NCI-H2196 treated with DMSO at 0.1 percent for 48 hours (cell line): ENCODE measurements around the gene GALNT15.

Experiments used
- DNase-seq: peaks from one replicate; lab custom pipeline; 2025; ENCODE audit not compliant: unreplicated experiment; lab: John Stamatoyannopoulos, UW

GALNT15 gene

DNA sequence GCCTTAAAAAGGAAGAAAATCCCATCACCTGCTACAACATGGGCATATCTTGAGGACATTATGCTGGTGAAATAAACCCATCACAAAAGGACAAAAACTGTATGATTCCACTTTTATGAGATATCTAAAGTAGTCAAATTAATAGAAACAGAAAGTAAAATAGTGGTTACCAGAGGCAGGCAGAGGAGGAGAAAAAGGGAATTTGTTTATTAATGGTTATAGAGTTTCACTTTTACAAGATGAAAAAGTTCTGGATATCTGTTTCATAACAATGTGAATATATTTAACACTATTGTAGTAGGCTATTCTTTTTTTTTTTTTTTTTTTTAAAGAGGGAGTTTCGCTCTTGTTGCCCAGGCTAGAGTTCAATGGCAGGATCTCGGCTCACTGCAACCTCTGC, 49.8 kb downstream of the GALNT15 start:
- DNase-seq, result no peak

DNA sequence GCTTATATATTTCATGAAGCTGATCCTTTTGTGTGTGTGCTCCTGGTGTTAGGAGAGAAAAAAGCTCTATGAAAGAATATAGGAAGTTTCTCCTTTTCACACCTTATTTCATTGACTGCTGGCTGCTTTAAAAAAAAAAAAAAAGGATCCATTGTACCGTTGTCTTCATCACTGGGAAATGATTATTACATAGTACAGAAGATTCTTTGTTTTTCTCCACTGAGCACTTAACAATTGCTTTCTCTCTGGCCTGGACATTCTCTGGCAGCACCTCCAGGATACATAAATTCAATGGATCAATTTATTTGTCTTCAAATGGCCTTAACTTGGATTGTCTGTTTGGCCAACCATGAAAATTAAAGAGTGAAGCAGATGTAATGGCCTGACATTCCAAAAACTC, 53.1 kb downstream of the GALNT15 start:
- DNase-seq, result no peak

DNA sequence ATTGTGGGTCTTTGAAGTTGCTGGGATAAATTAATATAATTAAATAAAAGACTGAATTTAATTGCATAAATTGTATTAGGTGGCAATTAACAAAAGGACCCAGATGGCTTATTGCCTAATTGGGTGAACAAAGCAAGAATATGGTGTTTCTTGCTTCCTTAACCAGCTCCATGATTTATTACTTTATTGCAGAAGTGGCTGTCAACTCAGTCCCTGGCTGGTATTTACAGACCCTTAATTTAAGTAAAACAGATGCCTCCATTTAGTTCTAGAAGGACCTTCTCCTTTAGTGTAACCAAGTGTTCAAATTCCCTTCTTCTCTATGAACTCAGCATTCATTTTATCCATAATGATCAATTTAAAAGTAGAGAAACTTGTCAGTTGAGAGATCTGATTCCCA, 55.2 kb downstream of the GALNT15 start:
- no peak for DNase-seq

DNA sequence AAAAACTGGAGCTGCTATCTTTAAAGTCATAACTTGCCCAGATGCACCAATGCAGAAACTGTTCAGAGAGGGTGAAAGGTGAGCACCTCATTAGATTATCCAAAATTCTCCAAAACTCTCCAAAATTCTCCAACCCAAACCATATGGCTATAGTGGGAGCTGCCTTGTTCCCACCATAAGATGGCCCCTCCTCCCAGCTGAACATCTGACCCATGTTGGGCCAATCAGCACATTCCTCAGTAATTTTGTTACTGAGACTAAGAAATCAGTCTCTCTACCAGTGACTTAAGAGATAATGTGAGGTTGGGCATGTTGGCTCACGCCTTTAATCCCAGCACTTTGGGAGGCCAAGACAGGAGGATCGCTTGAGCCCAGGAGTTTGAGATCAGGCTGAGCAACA, 57.5 kb downstream of the GALNT15 start:
- DNase-seq, result no peak

DNA sequence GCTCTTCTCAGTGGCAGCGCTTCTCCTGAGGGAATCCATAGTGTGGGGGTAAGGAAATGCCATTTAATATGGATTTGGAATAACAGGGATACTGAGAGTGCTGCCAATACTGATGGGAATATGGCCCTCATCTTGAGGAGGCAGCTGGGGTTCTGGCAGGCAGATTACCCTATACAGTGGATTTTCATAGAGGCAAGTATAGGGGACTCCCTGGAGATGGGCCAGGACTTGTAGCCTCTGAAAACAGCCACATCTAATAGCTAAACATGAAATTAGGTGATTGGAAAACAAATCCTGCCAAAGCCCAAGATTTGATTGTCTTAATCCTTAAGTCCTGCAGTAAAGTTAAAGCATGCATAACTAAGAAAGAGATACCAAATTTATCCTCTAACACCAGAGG, 59.3 kb downstream of the GALNT15 start:
- no peak for DNase-seq

DNA sequence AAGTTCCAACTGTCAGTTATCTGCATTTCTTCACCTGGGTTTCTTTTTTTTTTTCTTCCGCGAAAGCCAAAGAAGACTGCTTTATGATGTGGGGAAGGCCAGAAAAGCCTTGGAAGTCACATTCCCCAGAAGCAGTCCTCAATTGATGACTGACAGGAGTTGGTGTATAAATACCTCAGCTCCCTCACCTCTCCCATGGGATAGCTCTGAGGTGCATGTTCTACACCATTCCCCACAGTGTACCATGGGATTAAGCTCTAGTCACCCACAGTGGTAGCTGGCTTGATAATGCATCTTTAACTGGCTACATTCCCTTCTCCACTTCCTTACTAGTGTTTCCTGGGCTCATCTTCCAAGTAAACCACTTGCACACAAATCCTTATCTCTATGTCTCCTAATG, 59.8 kb downstream of the GALNT15 start:
- DNase-seq, result no peak

DNA sequence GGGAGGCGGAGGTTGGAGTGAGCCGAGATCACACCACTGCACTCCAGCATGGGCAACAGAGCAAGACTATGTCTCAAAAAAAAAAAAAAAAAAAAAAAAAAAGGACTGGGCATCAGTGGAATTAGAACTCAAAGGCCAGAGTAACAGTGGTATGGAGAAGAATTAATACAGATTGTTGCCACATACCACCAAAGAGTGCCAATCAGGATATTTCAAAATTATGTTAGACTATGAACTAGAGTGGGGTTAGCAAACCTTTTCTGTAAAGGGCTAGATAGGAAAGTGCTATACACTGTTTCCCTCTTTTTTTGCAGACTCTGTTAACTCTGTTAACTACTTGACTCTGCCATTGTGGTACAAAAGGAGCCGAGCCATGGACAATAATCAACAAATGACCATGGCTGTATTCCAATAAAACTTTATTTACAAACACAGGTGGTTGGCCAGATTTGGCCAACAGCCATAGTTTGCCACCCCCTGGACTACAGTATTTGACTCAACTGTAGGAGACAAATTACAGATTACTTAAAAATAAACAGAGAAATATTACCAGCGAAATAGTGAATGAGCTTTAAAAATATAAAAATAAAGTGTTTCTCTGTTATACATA, 61.7 kb downstream of the GALNT15 start:
- DNase-seq, result no peak

DNA sequence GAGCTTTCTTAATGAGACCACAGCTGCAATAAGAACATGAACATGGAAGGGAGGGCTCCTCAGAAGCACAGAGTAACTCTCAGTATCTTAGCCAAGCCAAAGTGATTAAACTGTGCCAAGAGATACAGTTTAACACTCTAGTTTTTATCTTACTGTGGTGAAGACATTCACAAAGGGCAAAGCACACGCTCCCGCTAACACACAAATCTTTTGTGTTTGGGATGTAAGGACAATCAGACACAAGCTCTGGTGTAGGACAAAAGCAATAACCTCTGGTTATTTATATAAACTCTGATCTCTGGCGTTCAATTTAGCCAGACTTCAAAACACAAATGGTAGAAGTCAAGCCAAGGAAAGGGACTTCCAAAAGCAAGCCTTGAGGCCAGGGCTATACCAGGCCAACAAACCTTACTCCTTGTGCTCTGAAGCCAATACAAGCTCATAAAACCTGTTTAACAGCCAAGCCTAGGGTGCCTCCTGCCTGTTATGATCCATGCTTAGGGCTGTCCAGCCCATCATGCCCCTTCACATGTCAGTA, 62.4 kb downstream of the GALNT15 start:
- DNase-seq, result no peak

DNA sequence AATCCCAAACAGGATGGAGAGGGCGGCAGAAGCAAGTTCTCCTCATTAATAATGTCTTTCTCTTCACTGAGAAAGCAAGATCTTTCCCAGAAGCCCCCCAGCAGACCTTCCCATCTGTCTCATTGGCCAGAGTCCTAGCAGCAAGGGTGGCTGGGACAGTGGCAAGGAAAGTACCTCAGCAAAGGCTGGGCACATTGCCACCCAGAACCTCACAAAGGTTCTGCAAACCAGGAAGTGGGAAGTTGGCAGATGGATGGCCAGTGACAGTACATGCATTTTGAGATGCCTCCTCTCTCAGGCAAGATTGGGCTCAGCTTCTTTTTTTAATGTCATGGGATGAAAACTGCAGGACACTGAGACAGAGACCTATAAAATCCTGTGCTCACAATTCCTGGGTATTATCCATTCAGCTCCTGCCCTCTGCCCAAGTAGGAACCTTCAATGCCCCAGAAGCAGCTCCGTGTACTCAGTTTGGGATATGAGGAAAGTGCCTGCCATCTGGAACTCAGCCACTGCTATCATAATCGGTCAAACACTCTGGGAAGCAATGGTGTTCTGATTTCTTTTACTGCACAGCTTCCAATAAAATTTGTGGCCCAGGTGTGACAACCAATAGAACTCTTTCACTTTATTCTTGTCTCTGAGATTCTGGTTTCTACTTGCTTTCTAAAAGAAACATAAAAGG, 64.7 kb downstream of the GALNT15 start:
- no peak for DNase-seq

DNA sequence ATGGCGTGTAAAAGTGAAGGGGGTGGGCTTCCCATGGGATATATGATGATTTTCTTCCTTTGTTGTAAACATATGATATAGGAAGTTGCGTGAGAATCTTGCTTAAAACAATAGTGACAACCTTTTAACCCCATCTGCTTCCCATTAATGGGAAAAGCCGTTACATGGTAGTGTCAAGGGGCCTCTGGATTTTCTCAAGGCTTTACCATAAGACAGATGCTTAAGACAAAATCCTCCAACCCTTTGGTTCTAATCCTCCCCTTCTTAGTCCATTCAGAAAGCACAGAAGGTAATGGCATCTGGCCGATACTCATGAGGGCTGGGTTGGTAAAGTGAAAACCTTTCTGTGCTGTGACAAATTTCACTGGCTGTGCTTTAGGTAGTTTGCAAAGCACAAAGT, 65.3 kb downstream of the GALNT15 start:
- DNase-seq, result no peak

DNA sequence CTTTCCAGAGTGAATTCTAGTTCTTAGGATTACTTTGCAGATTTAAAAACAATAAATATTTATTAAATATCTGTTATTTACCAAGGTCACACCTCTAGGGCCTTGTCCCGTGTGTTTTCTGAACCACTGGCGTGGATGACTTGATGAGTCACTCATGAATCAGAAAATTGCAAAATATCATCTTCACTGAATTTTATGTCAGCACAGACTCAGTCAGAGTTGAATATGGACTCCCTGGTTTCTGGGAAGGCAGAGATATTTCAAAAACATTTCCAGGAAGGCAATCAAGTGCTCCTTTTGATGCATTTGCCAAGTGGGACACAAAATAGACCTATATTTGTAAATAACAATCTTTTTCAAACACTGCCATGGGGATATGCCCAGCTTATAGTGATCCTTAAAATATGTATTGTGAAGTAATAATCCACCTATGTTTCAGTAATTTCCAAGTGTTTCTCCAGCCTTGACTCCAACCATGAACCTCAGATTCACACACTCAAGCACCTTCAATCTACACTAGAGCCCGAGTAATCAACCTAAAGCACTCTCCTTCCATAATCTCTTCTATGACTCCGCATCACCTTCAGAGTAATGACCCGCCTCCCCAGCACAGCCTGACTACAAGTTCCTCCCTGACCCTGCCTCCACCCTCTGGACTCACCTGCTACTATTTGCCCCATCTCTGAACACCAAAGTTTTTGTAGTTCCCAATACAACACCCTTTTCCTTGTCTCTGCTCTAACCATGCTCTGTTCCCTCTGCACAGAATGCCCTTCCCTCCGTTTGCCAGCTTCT, 65.9 kb downstream of the GALNT15 start:
- no peak for DNase-seq

DNA sequence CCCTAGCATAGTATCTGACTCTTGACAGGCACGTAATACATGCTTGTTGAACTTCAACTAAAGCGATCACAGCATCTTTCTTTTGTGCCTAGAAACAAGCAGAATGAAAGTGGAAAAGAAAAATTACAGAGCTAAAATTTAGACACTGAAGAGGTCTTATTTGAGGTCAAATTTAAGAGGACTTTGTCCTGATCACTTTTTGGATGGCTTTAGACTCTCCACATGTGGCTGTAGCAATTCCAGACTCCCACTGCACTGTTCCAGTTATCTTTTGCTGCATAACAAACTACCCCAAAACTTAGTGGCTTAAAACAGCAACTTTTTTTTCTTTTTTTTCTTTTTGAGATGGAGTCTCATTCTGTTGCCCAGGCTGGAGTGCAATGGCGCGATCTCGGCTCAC, 66.7 kb downstream of the GALNT15 start:
- DNase-seq, result no peak

DNA sequence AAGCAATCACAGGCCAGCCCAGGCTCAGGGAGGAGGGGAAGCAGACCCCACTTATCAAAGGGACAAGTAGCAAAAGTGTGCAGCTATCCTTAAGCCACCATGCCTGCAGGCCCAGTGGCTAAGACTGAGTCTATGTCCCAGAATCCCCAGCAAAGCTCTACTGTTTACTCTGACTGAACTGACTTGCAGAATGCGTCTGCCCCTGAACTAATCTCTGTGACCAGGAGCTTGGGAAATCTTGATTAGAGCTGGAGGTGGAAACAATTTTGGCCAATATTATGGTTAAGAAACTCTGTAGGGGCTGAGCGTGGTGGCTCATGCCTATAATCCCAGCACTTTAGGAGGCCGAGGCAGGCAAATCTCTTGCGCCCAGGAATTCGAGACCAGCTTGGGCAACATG, 67.7 kb downstream of the GALNT15 start:
- DNase-seq, result no peak

DNA sequence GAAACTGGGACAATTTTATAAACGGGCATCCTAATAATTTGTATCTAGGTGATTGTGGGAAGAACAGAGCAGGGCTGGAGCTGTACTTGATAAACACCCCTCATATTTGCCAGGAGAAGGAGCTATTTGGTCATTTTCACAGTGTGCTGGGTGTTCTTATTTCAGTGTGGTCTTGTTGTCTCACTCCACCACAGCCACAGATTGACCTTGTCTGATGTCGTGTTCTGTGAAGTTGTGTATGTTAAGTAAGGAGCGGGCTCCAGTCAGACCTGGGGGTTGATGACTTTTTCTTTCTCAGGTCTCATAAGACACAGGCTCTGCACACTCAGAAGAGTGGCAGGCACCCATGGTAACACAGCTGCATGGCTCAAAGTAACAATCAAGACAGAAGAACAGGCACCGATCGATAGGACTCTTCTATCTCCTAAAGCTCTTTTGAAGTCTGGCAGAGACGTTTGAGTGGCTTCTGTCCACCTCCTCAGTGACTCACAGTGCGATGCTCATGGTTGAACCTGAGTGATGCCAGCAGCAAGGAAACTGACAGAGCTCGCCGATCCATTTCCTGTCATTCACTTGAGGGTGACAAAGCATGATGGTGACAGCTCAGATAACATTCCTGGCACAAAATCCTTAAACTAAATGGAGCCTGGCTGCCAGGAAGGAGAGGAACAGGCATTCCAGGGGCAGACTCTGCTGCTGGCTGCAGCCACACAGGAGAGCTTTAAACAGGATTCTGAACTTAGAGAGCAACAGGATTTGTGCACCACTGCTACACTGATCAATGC, 69.4 kb downstream of the GALNT15 start:
- DNase-seq, result no peak

DNA sequence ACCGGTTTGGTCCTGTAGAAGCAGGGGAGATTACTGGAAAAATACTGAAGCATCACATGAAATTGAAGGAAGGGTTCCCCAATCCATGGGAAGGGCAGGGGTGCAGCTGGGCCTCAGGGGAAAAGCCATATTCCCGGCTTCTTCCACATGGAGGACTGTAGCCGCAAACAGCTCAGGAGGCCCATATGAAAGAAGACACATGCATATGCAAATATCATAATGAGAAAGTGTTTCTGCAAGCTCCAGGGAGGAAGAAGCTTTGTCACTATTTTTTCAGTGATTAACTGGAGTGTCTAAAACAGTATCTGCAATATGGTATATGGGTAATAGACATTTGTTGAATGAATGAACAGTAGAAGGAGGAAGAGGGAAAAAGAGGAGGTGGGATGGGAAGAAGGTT, 71.1 kb downstream of the GALNT15 start:
- DNase-seq, result no peak

DNA sequence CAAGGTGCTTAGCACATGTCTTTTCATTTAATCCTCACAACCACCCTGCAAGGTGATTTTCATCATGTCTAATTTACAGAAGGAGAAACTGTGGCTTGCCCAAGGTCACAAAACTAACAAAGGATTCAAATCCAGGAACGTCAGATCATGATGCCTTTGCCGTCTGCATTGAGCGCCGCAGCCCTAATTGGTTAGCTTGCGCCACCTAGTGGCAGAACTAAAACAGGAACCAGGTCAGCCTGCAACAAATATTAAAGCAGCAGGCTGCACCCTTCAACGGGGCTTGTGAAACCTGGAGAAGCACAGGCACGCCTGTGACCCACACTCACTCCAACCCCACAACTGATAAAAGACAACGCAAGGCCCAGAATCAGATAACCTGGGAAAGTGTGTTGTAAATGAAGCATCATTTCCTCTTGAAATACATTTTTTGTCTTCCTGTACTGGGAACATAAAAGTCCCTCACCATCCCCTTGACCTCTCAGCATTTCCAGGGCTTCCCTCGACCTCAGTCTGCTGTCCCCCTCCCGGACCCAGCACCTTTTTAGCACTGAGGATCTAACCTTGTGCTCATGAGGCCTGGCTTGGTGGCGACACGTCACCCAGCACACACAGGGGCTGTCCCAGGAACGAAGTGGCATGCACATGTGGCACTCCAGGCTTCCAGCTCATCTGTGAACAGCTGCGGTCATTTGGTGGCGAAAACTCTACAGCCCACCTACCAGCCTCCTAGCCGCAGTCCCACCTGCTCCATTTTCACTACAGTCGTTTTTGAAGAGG, 73.0 kb downstream of the GALNT15 start:
- peak; percentile 10 for DNase-seq

DNA sequence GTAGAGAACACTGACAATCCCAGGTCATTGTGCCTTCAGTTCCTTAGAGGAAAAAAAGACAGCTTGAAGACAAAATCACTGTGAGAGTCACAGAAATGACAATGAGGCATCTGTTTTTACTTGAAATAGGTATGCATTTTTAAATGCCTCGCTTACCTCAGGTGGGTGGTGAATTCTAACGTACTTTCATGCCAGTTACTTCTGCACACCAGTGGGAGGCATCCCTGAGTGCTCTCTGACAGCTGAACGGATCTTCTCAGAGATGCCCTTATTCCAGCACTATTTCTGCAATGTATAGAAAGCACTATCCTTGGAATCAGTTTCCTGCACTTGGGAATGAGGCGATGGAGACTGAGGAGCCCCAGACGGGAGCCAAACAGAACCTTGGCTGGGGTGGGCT, 74.1 kb downstream of the GALNT15 start:
- no peak for DNase-seq

DNA sequence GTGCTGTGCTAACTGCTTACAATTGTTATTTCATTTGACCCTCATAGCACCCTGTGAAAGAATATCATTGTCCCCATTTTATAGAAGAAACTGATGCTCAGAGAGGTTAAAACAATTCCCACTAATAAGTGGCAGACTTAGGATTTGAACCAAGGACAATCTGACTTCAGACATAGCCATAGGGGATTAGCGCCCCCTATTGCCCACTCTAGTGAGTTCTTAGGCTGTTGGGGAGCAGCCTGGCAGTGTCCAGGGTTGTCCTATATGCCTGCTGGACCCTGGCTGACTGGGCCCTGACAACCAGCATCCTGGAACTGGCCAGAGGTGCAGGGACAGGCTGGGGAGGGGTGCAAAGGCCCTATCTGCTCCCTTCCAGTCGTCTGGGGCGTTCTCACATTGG, 74.9 kb downstream of the GALNT15 start:
- DNase-seq, result no peak

DNA sequence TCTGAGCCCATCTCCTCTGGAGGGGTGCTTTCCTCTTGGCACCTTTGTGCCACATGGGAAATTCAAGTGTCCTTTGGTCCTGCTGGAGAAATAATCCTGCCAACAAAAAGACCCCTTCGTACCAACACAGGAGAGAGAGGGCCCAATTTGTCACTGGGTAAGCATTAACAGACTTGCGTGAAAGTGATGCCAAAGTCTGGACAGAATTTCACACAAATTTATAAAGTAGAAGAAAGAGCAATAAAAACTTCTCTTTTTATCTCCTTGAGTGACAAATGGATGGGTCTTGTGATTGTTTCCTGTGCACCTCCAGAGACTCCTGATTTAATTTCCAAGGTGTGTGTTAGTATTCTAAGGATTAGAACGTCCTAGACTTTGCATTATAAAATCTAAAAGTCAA, 75.4 kb downstream of the GALNT15 start:
- no peak for DNase-seq

DNA sequence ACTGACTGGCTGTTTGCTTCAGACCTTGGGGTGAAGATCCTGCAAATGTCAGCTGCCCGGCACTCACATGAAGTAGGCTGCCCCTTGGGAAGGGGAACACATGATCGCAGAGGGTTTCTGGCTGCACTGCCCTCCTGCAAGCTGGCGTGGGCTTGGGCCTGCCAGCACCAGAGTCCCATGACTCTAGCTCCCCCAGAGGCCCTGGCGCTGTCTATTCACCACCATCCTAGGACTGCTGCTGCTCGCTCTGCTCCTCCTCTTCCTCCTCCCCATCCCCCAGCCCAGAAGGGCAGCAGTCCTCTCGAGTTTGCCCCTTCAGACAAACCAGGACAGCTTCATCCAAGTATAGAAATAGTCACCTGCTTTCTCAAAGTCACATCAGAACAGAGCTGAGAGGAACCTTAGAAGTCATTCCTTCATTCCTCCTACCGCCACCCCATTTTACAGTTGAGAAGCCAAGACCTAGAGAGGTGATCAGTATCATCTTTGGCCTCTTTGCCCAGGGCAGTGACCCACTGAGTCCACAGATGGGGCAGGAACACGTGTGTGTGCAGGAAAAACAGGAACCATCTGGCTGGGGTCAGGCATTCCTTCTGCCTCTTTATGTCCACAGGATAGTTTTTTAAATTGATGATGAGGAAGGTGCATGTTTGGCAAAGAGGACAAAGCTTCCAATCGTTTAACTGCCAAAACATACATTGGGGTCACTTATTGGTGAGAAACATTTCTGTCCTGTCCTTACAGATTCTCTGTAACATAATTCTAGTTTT, 77.0 kb downstream of the GALNT15 start:
- no peak for DNase-seq
